Uterus (tissue), 2 donors: ENCODE data around the gene CDHR1.

ENCODE experiments used
- CTCF ChIP-seq, 4 experiments: fragments of 200-600 bp in 2 of 4; fragments of 450-650 bp in 2 of 4; sonication (generic) in 2 of 4; IDR thresholded peaks; one replicate each; pipeline ENCODE4 v1.5.1; 2016 to 2019; ENCODE audit warnings: antibody characterized with exemption in 4 of 4, mild to moderate bottlenecking in 2 of 4, moderate library complexity in 1 of 4
- POLR2A ChIP-seq, 2 donors: fragments of 450-650 bp; IDR thresholded peaks; one replicate each; pipeline ENCODE4 v1.6.1; 2016; ENCODE audit warnings: antibody characterized with exemption in 2 of 2, mild to moderate bottlenecking in 1 of 2, moderate library complexity in 1 of 2

- TF ChIP-seq POLR2A (IDR thresholded peaks at IDR 0.05) (no peak), CTCF (IDR thresholded peaks at IDR 0.05) (no peak)
These were observed 36.3 kb upstream of the CDHR1 start for GRCh38 chr10:84158061-84158460.
